ENCODE results near the gene KRTAP10-7.
"Not testable (repeated sequence)": the region's sequence is repeated elsewhere in the genome, so short reads cannot be mapped to it uniquely, and the experiment has no call there.

KRTAP10-7 gene

GRCh38 chr21:44612669-44613229 lies 12.4 kb downstream of the KRTAP10-7 start:
- DNase-seq, result no peak

DNA sequence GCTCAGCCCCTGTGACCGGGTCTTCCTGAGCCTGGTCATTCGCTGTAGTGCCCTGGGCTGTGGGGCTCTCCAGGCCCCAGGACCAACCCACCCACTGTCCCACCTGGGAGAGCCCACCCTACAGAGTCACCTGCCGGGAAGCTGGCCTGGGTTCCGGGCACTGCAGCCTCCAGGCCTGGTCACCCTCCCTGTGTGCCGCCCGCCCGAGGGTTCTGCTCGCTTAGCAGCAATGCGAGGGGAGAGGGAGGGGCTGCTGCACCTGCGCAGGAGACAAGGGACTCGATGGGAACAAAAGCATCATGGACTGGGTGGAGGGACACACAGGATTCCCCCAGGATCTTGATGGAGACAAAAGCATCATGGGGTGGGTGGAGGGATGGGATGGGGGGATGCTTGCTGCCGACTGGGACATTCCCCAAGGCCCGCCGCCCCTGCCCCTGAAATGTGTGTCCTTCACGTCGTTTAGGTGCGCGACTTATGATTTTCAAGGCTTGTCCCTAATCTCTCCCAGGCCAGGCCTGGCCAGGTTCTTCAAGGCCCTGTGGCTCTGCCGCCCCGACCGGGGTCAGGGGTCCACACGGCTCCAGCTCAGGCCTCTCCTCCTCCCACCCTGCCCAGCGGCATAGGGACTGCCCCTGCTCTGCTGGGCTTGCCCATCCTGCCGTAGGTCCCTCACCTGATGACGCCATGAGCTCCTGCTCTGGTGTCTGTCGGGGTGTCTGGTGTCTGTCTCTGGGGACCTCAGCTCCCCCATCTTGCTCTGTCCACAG lies 13.2 kb downstream of the KRTAP10-7 start:
- DNase-seq, result no peak

DNA sequence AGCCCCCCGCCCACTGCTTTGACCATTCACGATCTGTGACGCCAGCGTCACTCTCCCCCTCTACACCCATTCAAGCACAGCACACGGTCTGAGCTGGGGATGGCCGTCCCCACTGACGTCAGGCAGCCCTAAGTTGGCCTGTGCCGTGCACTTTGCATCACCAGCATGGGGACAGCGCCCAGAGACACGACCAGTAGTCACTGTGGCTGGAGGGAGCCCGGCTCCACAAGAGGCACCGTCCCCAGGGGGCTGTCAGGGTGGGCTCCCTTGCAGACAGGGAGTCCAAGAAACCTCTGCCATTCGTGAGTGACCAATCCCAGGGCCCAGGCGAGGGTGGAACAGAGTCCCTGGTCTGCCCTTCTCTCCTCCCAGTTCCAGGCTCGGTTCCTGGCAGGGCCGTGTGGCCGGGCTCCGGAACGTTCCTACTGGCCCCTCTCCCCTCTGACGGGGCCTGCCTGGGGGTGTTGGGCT lies 13.8 kb downstream of the KRTAP10-7 start:
- no peak for DNase-seq

DNA sequence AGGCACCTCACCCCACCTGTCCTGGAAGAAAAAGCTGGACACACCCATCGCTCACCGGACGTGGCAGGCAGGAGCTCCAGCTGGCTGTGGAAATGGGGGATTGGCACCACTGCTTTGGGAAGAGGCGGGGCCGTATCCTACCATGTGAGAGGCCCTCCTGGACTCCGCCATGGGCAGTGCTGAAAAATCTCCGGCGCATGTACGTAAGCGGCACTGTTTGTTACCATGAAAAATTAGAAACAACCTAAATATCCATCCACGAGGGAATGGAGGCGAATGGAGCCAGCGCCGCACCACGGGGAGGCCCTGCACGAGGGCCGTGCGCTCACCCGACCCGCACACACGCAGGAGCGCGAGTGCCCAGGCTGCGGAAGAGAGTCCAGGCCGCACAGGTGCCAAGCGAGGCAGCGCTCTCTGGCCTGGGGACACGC lies 14.6 kb downstream of the KRTAP10-7 start:
- DNase-seq, result no peak

GRCh38 chr21:44615466-44615865 lies 15.1 kb downstream of the KRTAP10-7 start:
- DNase-seq, result no peak

GRCh38 chr21:44615911-44616590 lies 15.7 kb downstream of the KRTAP10-7 start:
- no peak for DNase-seq

- no peak for DNase-seq
These were observed 16.2 kb downstream of the KRTAP10-7 start for GRCh38 chr21:44616591-44616926.

- DNase-seq, result no peak
These were observed 16.7 kb downstream of the KRTAP10-7 start for GRCh38 chr21:44617071-44617501.

DNA sequence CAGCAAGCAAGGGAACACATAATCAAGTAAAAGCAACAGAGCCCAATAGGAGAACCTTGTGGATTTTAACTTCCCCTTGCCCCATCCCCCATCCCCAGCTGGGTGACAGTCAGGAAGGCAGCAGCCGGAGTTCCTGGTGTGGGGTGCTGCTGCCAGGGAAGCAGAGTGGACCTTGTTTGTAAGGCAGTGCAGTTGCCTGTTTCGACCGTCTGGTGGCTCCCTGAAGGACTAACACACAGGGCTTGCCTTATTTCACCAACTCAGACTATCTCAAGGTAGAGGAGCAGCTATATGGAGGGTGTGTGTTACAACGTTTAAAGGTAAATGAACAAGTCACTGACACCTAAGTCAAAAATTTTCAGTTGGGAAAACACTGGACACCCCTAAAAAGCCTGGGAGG lies 18.1 kb downstream of the KRTAP10-7 start:
- peak in 1 of 2 experiments; percentile 36 for DNase-seq

GRCh38 chr21:44618909-44619308 lies 18.5 kb downstream of the KRTAP10-7 start:
- no peak for DNase-seq

GRCh38 chr21:44619886-44620285 lies 19.5 kb downstream of the KRTAP10-7 start:
- DNase-seq, result no peak

GRCh38 chr21:44623575-44623974 lies 23.2 kb downstream of the KRTAP10-7 start:
- DNase-seq, result no peak

GRCh38 chr21:44625756-44626155 lies 25.4 kb downstream of the KRTAP10-7 start:
- no peak for DNase-seq

GRCh38 chr21:44626262-44626661 lies 25.9 kb downstream of the KRTAP10-7 start:
- no peak for DNase-seq

DNA sequence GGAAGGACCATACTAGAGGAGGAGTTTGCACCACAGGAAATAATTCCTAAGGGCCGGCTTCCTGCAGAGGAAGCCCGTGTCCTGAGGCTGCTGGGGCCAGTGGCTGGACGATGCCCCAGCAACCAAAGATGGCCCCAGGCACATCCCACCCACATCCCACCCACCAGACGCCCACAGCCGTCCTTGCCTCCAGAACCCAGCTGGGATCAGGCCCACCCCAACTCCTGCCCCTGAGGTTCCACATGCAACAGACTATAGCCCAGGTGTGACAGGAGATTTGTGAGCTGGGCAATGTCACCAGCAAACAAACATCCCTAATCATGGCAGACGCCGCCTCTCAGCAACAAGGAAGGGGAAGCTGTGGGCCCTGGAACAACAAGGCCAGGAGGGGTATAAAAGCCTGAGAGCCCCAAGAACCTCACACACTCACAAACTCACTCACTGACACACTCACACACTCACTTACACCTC lies 26.3 kb downstream of the KRTAP10-7 start, which contains the start of gene KRTAP10-9:
KRTAP10-9 (plus strand) TSS at position 421 of the 471 bp plus-strand sequence. CDS start 79 bp downstream, outside the sequence.
- DNase-seq, result no peak

DNA sequence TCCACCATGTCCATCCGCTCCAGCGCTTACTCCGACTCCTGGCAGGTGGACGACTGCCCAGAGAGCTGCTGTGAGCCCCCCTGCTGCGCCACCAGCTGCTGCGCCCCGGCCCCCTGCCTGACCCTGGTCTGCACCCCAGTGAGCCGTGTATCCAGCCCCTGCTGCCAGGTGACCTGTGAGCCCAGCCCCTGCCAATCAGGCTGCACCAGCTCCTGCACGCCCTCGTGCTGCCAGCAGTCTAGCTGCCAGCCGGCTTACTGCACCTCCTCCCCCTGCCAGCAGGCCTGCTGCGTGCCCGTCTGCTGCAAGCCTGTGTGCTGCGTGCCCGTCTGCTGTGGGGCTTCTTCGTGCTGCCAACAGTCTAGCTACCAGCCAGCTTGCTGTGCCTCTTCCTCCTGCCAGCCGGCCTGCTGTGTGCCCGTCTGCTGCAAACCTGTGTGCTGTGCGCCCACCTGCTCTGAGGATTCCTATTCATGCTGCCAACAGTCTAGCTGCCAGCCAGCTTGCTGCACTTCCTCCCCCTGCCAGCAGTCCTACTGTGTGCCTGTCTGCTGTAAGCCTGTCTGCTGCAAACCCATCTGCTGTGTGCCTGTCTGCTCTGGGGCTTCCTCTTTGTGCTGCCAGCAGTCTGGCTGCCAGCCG lies 26.9 kb downstream of the KRTAP10-7 start:
- DNase-seq, result not testable (repeated sequence)

GRCh38 chr21:44627831-44628233 lies 27.4 kb downstream of the KRTAP10-7 start:
- DNase-seq, result not testable (repeated sequence)

DNA sequence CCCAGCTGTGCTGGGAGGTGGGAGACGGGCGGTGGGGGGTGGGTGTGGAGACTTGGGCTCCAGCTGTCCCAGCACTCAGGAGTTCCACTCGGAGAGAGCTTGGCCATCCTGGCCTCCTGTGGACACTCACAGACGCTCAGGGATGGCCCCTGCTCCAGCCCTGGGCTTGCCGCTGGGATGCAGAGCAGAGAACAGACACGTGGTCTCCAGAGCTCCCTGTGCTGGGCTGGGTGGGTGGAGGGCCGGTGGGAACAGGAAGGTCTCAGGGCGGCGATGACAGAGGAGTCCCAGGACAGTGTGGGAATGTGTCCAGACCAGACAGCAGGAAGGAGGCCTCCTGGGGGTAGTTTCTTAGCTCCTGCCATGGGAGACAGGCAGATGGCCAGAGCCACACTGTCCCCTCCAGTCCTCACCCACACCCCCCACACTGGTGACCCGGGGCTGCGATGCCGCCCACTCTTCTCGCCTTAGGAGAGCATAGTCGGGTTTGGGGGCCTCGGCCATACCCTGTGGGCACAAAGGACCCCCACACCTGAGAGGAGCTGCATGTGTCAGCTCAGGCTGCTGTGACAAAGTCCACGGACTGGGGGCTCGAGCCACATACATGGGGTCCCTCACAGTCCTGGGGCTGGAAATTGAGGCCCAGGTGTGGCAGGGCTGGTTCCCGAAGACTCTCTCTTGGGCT lies 28.5 kb downstream of the KRTAP10-7 start:
- no peak for DNase-seq

GRCh38 chr21:44630440-44630839 lies 30.0 kb downstream of the KRTAP10-7 start:
- DNase-seq, result no peak

DNA sequence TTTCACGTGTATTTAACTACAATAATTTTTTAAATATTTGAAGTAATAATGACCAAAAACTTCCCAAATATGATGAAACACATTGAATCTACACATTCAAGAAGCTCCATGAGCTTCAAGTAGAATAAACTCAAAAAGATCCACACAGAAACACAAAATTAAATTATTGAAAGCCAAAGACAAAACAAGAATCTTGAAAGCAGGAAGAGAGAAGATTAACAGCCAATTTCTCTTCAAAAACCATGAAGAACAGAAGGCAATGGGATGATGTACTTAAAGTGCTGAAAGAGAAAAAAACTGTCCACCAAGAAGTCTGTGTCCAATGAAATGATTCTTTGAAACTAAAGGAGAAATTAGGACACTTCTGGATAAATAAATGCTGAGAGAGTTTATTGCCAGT lies 31.7 kb downstream of the KRTAP10-7 start:
- DNase-seq, result no peak

- no peak for DNase-seq
These were observed 36.0 kb downstream of the KRTAP10-7 start for GRCh38 chr21:44636209-44637017.
